ENCODE data around the gene SHISA6.
"Not testable (repeated sequence)": the region's sequence is repeated elsewhere in the genome, so short reads cannot be mapped to it uniquely, and the experiment has no call there.

SHISA6 gene

GRCh38 chr17:11267999-11268575 is 27.1 kb downstream of the SHISA6 start:
- DNase-seq = no peak

GRCh38 chr17:11269210-11269609 is 28.2 kb downstream of the SHISA6 start:
- no peak for DNase-seq

GRCh38 chr17:11272191-11272590 is 31.2 kb downstream of the SHISA6 start:
- no peak for DNase-seq

GRCh38 chr17:11273596-11273995 is 32.6 kb downstream of the SHISA6 start:
- no peak for DNase-seq

DNA sequence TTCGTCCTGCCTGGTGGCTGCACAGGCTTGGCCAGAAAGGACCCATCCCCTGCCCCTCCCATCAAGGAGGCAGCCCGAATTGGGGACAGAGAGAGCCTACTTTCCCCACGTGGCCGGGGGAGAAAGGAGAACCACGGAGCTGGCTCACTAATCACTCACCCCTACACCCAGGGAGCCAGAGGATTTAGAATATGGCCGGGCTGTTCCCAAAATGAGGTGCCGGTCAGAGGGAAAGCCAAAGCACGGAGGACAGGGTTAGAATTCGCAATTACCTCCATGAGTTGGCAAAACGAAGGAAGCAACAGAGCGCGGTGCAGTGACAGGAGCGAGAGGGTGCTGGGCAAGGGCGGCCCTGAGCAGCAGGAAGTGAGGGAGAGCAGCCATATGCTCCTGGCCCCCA is 33.1 kb downstream of the SHISA6 start:
- DNase-seq = no peak

DNA sequence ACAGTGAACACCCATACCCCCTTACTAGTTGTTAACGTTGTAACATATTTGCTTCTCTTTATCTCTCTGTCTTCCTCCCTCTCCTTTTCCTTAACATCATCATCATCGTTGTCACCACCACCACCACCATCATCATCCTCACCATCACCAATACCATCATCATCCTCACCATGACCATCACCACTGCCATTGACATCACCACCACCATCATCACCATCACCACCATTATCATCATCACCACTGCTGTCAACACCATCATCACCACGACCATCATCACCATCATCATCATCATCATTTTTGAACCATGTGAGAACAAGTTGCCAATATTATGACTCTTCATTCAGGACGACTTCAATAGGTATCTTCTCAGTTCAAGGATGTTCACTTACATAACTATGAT is 35.5 kb downstream of the SHISA6 start:
- DNase-seq = no peak

DNA sequence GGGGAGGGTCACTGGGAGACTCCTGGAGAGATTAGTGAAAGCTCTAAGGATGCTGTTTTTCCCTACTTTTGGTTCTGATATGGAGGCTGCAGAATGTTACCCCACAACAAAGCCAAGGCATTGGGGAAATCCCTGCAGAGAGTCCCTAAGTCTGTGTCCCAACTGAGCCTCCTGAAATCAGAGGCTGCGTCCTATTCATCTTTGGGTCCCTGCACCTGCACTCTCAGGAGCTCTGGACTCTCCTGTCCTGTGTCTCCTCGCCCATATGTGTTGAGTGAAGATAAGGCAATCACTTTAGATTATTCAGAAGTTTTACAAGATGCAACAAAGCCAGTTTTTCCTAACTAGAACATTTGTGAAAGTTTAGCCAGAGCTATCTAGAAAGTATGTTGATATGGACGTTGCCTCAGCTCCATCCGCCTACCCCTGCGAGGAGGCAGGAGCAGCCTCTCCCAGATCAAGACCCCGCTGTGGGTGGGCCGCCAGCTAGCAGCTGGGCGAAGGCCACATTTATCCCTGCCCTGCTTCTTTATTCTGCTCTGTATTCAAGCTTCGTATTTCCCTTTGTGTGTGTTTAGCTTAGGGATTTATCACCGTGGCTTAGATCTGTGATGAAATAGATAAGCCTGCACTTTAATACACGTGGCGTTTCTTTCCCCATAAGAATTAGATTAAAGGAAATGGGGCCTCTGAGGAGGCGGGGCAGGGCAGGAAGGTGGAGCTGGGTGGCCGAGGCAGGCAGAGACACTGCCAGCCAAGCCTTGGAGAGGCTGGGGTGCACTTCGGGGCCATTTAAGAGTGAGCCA is 37.4 kb downstream of the SHISA6 start:
- DNase-seq = no peak

DNA sequence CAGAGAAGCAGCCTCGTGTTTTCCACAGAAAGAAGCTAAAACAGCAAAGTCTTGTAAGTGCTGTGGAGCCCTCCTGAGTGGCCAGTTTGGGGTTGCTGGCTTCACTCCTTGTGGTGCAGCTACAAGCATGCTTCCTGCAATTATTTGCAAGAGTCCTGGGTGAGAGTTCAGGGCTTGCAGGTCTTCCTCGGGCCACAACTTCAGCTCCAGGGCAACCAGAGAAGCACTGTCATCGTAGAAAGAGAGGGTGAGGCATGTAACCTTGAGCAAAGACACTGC is 37.9 kb downstream of the SHISA6 start:
- no peak for DNase-seq

GRCh38 chr17:11279776-11280344 is 38.8 kb downstream of the SHISA6 start:
- no peak for DNase-seq

DNA sequence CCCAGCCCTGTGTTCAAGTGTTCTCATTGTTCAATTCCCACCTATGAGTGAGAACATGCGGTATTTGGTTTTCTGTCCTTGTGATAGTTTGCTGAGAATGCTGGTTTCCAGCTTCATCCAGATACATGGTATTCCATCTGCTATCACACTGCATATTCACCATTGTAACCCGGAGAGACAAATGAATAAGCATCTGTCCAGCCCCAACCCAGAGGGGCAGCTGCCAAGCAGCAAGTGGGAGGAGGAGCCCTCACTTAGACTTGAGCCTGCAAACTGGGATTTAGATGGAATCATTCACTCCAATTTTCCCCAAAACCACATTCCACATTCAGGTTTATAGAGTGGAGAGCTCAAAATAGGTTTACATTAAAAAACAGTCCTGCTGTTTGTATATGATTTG is 41.6 kb downstream of the SHISA6 start:
- DNase-seq = no peak

- no peak for DNase-seq
Observed at GRCh38 chr17:11284811-11285210, 43.8 kb downstream of the SHISA6 start.

GRCh38 chr17:11285946-11286345 is 44.9 kb downstream of the SHISA6 start:
- DNase-seq = no peak

DNA sequence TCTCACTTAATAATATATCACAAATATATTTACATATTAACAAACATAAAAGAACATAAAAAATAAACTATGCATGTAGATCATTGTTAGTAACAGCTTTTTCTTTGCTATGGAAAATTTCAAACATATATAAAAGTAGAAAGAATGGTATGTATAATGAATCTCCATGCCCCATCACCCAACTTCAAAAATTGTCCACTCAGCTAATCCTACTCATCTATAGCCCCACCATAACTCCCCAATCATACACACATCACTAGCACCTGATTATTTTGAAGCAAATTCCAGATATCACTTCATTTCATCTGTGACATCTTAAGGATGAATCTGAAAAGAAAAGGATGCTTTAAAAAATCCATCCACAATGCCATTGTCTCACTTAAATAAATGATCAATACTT is 46.8 kb downstream of the SHISA6 start:
- DNase-seq = no peak

- DNase-seq = no peak
Observed at GRCh38 chr17:11290814-11291213, 49.8 kb downstream of the SHISA6 start.

DNA sequence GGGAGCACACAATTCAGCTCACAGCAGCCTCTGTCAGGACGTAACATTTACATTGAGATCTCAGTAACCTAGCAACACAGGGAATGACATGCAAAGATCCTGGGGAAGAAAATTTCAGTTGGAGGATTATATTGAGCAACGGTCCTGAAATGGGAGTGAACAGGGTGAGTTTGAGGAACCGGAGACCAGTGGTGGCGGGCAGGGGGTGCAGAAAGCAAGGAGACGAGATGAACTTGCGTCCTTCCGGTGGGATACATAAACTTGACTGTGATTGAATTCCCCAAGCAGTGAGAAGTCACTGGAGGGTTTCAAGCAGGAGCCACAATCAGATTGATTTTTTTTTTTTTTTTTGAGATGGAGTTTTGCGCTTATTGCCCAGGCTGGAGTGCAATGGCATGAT is 51.5 kb downstream of the SHISA6 start:
- DNase-seq = no peak

DNA sequence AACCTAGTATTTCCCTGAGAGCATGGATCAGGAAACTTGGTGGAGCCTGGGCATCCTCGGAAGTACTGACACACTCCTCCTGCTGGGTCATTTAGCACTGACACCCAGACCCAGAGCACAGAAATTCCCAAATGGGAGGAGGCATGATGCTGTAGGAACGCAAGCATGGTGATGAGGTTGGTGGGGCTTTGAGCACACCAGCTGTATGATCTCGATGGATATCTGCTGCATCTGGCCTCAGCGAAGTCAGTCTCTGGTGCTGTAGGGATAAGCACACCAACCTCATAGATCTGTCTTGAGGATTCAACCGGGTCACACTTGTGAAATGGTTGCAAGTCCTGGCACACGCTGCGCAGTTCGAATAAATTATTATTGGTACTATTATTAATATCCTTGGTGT is 52.5 kb downstream of the SHISA6 start:
- no peak for DNase-seq

DNA sequence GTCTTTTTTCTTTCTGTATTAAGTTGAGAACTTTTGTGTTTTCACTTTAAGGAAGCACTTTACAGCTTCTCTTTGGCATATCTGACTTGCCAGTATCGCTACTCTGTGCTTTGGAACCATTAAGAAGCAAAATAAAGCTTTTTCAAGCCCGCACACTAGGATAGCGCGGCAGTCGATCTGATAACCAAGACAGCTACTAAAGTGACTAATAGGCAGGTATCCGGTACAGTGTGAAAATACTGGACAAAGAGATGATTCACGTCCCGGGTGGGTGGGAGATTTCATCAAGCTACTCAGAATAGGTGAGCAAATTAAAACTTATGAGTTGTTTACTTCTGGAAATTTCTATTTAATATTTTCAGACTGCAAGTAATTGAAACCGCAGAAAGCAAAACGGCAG is 53.8 kb downstream of the SHISA6 start:
- DNase-seq = no peak

DNA sequence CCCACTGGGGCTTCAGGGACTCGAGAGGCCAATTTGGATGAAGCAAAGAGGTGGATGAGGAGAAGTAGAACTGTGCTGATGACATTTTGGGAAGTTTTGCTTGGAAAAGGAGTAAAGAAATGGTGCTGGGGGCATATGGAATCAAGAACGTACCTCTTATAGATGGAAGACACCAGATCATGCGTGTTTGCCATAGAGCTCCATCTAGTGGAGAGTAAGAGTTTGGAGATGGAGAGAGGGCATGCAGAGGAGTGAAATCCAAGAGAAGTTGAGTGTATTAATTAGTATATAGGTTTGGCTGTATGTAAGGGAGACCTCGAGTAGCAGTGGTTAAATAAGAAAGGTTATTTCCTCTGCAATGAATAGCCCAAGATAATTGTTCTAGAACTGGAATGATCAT is 56.0 kb downstream of the SHISA6 start:
- DNase-seq = no peak

DNA sequence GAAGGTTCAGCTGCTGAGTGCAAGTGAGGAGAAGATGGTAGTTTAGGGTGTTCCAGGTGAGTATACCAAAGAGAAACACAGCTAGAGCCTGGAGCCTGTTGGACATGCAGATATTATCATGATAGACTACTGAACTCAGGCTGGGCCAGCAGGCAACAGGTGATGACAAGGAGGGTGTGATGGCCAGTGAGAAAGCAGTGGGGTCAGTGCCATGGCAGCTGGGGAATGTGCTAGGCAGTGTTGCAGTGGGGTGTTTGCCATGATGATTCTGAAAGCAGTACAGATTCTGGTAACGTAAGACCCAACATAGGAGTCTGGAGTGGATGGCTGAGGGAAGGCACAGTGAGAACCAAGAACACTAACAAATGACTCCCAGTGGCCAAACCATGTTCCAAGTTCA is 57.4 kb downstream of the SHISA6 start:
- no peak for DNase-seq

GRCh38 chr17:11300201-11300600 is 59.2 kb downstream of the SHISA6 start:
- no peak for DNase-seq

GRCh38 chr17:11300738-11301137 is 59.7 kb downstream of the SHISA6 start:
- DNase-seq = no peak

GRCh38 chr17:11301874-11302273 is 60.9 kb downstream of the SHISA6 start:
- not testable (repeated sequence) for DNase-seq

- no peak for DNase-seq
Observed at GRCh38 chr17:11302401-11303186, 61.6 kb downstream of the SHISA6 start.
